Suprapubic skin (tissue), 4 donors: ENCODE measurements around the gene SAMD1. TPM values are rescaled to one million over a fixed set of nuclear protein-coding genes. Genes with fewer than 3 reads are reported as not detected.

ENCODE experiments used
- DNase-seq, 2 donors: peaks; one replicate each; pipeline ENCODE4 v3.0.0-alpha.2; 2019; ENCODE audit warnings: low spot score in 2 of 2
- H3K27ac ChIP-seq: fragments of 200-600 bp; sonication (generic); one replicate; pipeline ENCODE4 v1.5.1; 2019
- H3K27me3 ChIP-seq: fragments of 200-600 bp; sonication (generic); one replicate; pipeline ENCODE4 v1.5.1; 2019
- H3K36me3 ChIP-seq: fragments of 200-600 bp; sonication (generic); one replicate; pipeline ENCODE4 v1.5.1; 2019
- H3K4me1 ChIP-seq: fragments of 200-600 bp; sonication (generic); one replicate; pipeline ENCODE4 v1.5.1; 2019
- H3K4me3 ChIP-seq: fragments of 200-600 bp; sonication (generic); one replicate; pipeline ENCODE4 v1.5.1; 2019; ENCODE audit warnings: mild to moderate bottlenecking
- H3K9me3 ChIP-seq: fragments of 200-600 bp; sonication (generic); one replicate; pipeline ENCODE4 v1.5.1; 2019
- CTCF ChIP-seq, 2 donors: fragments of 200-600 bp in 1 of 2; fragments of 450-650 bp in 1 of 2; sonication (generic) in 1 of 2; IDR thresholded peaks; one replicate each; pipeline ENCODE4 v1.5.1; 2016 to 2019; ENCODE audit warnings: antibody characterized with exemption in 2 of 2, mild to moderate bottlenecking in 1 of 2, moderate library complexity in 1 of 2
- EP300 ChIP-seq: sonication (generic); formaldehyde crosslinking; IDR thresholded peaks from one replicate; pipeline ENCODE4 v1.6.1; 2017; ENCODE audit warnings: antibody characterized with exemption
- POLR2A ChIP-seq, 2 donors: fragments of 450-650 bp; IDR thresholded peaks; one replicate each; pipeline ENCODE4 v1.6.1; 2017; ENCODE audit warnings: antibody characterized with exemption in 2 of 2, mild to moderate bottlenecking in 2 of 2, moderate library complexity in 2 of 2
- POLR2AphosphoS5 ChIP-seq, 3 donors: sonication (generic); formaldehyde crosslinking; IDR thresholded peaks; one replicate each; pipeline ENCODE4 v1.6.1; 2017; ENCODE audit warnings: antibody characterized with exemption in 3 of 3
- WGBS: methylation state at CpG from one replicate; pipeline ENCODE4 v1.1.5; 2018; 5-methylcytosine and 5-hydroxymethylcytosine counted together
- total RNA-seq, 4 donors: library from RNA; depleted of rRNA; stranded (reverse); fragments of >200 nt; gene quantifications; one replicate each; pipeline ENCODE4 v1.1.0, GENCODE V29; 2016

The SAMD1 gene
- total RNA-seq, 4 donors from 2014 or later, result 22.4 to 34.9 (median 29.1) TPM

- no peak overlapping the region for H3K27ac ChIP-seq
- H3K4me3 ChIP-seq, result no peak overlapping the region
- peaks cover 15% of the 10 kb centered on the region for H3K4me1 ChIP-seq
- TF ChIP-seq POLR2A (IDR thresholded peaks at IDR 0.05), result no peak
- no peaks in the 10 kb centered on the region for H3K36me3 ChIP-seq
- H3K9me3 ChIP-seq, result no peaks in the 10 kb centered on the region
- peaks cover 42% of the 10 kb centered on the region for H3K27me3 ChIP-seq
- 18% methylated on average over 17 of the region's 17 CpGs for WGBS
- no peak for DNase-seq
Measured at GRCh38 chr19:14058182-14059092, 32.1 kb downstream of the SAMD1 start.

- WGBS, result 25% methylated on average over 6 of the region's 19 CpGs
- no peaks in the 10 kb centered on the region for H3K36me3 ChIP-seq
- DNase-seq, result no peak
- peaks cover 15% of the 10 kb centered on the region for H3K4me1 ChIP-seq
- no peaks in the 10 kb centered on the region for H3K9me3 ChIP-seq
- H3K27ac ChIP-seq, result no peak overlapping the region
- peak overlapping the region; percentile 45 for H3K4me3 ChIP-seq
- peaks cover 37% of the 10 kb centered on the region for H3K27me3 ChIP-seq
- TF ChIP-seq POLR2A (IDR thresholded peaks at IDR 0.05), result no peak
Measured at GRCh38 chr19:14056741-14057356, 33.7 kb downstream of the SAMD1 start.

GRCh38 chr19:14056069-14056666 lies 34.4 kb downstream of the SAMD1 start:
- WGBS, result 96% methylated on average over 6 of the region's 10 CpGs
- DNase-seq, result no peak
- no peaks in the 10 kb centered on the region for H3K9me3 ChIP-seq
- peaks cover 15% of the 10 kb centered on the region for H3K4me1 ChIP-seq
- no peak for TF ChIP-seq EP300
- no peak for TF ChIP-seq POLR2AphosphoS5 (IDR thresholded peaks at IDR 0.05)
- TF ChIP-seq CTCF (IDR thresholded peaks at IDR 0.05), result no peak
- TF ChIP-seq POLR2A (IDR thresholded peaks at IDR 0.05), result no peak
- H3K27me3 ChIP-seq, result peaks cover 31% of the 10 kb centered on the region
- H3K4me3 ChIP-seq, result no peak overlapping the region
- H3K36me3 ChIP-seq, result no peaks in the 10 kb centered on the region
- H3K27ac ChIP-seq, result no peak overlapping the region

- TF ChIP-seq POLR2A (IDR thresholded peaks at IDR 0.05) (no peak), POLR2AphosphoS5 (IDR thresholded peaks at IDR 0.05) (no peak), EP300 (no peak), CTCF (IDR thresholded peaks at IDR 0.05) (no peak)
Measured at GRCh38 chr19:14055396-14055795, 35.2 kb downstream of the SAMD1 start.

GRCh38 chr19:14054721-14055120 lies 35.8 kb downstream of the SAMD1 start:
- H3K36me3 ChIP-seq, result no peaks in the 10 kb centered on the region
- DNase-seq, result no peak
- H3K27ac ChIP-seq, result no peak overlapping the region
- WGBS, result 69% methylated on average over 11 of the region's 11 CpGs
- peaks cover 15% of the 10 kb centered on the region for H3K4me1 ChIP-seq
- H3K4me3 ChIP-seq, result no peak overlapping the region
- no peak for TF ChIP-seq EP300
- TF ChIP-seq CTCF (IDR thresholded peaks at IDR 0.05), result no peak
- no peak for TF ChIP-seq POLR2A (IDR thresholded peaks at IDR 0.05)
- TF ChIP-seq POLR2AphosphoS5 (IDR thresholded peaks at IDR 0.05), result no peak
- H3K27me3 ChIP-seq, result peaks cover 16% of the 10 kb centered on the region
- H3K9me3 ChIP-seq, result no peaks in the 10 kb centered on the region

More at GRCh38 chr19:14055396-14055795, 35.2 kb downstream of the SAMD1 start:
- DNase-seq, result no peak
- 78% methylated on average over 3 of the region's 3 CpGs for WGBS
- Histone ChIP-seq H3K27ac (no peak overlapping the region), H3K9me3 (no peaks in the 10 kb centered on the region), H3K36me3 (no peaks in the 10 kb centered on the region), H3K27me3 (peaks cover 23% of the 10 kb centered on the region), H3K4me1 (peaks cover 15% of the 10 kb centered on the region), H3K4me3 (no peak overlapping the region)

- 86% methylated on average over 6 of the region's 6 CpGs for WGBS
- peaks cover 15% of the 10 kb centered on the region for H3K4me1 ChIP-seq
- H3K27me3 ChIP-seq, result peaks cover 10% of the 10 kb centered on the region
- DNase-seq, result no peak
- no peak overlapping the region for H3K4me3 ChIP-seq
- no peak for TF ChIP-seq EP300
- no peak for TF ChIP-seq CTCF (IDR thresholded peaks at IDR 0.05)
- no peaks in the 10 kb centered on the region for H3K36me3 ChIP-seq
- H3K9me3 ChIP-seq, result no peaks in the 10 kb centered on the region
- no peak overlapping the region for H3K27ac ChIP-seq
Measured at GRCh38 chr19:14054099-14054498, 36.5 kb downstream of the SAMD1 start.
